HFFc6 (cell line): ENCODE results near the gene WHRN. TPM values are rescaled to one million over a fixed set of nuclear protein-coding genes. Genes with fewer than 3 reads are reported as not detected.

Experiments used
- DNase-seq: peaks from one replicate; pipeline ENCODE4 v3.0.0-alpha.2; 2018
- H3K27ac Mint-ChIP-seq: 2 replicates; pipeline ENCODE4 v1.8.0; 2020; ENCODE audit warnings: mild to moderate bottlenecking, mixed read lengths
- H3K27me3 Mint-ChIP-seq: 2 replicates; pipeline ENCODE4 v1.8.0; 2021; ENCODE audit warnings: mild to moderate bottlenecking, moderate library complexity, mixed read lengths; ENCODE audit not compliant: insufficient read depth
- H3K36me3 Mint-ChIP-seq: 2 replicates; pipeline ENCODE4 v1.8.0; 2021; ENCODE audit warnings: low read depth, mixed read lengths
- H3K4me1 Mint-ChIP-seq: 2 replicates; pipeline ENCODE4 v1.8.0; 2020; ENCODE audit warnings: low read depth, mixed read lengths
- H3K4me3 Mint-ChIP-seq: 2 replicates; pipeline ENCODE4 v1.8.0; 2020; ENCODE audit warnings: mild to moderate bottlenecking, moderate library complexity, mixed read lengths
- H3K9me3 Mint-ChIP-seq: 2 replicates; pipeline ENCODE4 v1.8.0; 2020; ENCODE audit warnings: mild to moderate bottlenecking, mixed read lengths
- total RNA-seq, 6 experiments: library from RNA; stranded (reverse); fragmentation: NEBNext Ultra II Directional; extraction: Animal tissue kit (Norgen Biotek cat#: 25700); gene quantifications; 2 replicates in 1 of 6; 3 replicates in 5 of 6; pipeline ENCODE4 v1.2.3, GENCODE V29; 2021
- TF ChIP-seq, protein P1 (sequence below): fragments of 200-600 bp; sonication (generic); IDR thresholded peaks from 2 replicates; pipeline ENCODE4 v1.5.0; 2021; ENCODE audit warnings: antibody characterized with exemption, mild to moderate bottlenecking

WHRN gene
- total RNA-seq, 6 experiments from 2014 or later, result 3.0 to 4.8 (median 3.6) TPM

DNA sequence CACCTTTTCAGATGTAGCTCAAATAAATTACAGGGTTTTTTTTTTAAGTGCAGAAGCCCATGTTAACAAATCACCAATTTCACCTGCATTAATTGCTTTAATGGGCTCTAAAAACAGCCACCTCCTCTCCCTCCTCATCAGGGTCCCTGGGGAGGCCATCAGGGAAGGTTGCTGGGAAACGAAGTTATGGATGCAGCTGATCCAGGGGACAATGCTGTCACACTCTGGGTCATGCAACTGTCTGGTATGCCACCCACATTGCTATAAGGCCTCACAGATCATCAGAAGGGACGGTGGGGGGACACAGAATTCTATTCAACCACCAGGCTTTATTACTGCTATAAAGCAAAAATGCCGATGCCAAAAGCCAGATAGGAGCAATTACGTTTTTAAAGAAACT, 9.3 kb downstream of the WHRN start:
- H3K27ac Mint-ChIP-seq, result no peak overlapping the region
- no peaks in the 10 kb centered on the region for H3K4me1 Mint-ChIP-seq
- H3K36me3 Mint-ChIP-seq, result no peaks in the 10 kb centered on the region

DNA sequence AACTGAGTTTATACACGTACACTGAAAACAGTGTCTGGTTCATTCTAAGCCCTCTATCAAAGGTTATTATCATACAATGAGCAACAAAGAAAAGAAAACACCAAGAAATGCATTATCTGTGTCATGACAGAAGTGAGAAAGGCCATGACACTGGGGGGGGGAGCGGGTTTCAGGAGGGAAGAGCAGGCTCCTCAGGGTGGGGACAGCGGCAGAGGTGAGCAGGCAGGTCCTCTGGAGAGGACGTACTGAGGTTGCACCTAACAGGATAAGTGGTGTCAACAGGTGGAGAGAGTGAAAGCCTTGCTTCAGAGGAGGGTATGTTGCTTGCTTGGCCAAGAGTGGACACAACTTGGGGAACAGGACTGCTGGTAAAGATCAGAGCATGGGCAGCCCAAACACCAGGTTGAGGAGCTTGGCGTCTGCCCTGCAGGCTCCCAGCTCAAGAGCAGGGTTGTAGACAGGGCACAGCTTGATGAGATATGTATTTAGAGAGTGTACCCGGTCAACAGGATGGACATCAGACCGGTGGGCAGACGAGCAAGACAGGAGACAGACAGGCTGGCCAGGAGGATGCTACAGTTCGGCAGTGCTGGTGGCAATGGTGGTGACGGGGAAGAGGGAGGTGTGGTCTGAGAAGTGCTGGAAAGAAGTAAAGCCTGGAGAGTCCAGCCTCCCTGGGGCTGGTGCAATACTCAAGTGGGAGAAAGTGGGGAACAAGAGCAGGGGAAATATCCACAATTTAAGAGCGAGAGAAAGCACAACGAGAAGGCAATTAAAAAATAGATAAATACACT, 10.3 kb downstream of the WHRN start:
- peaks cover 13% of the 10 kb centered on the region for H3K27me3 Mint-ChIP-seq
- DNase-seq, result no peak
- no peak overlapping the region for H3K4me3 Mint-ChIP-seq
- no peaks in the 10 kb centered on the region for H3K9me3 Mint-ChIP-seq
- no peaks in the 10 kb centered on the region for H3K4me1 Mint-ChIP-seq
- TF ChIP-seq, protein P1, sequence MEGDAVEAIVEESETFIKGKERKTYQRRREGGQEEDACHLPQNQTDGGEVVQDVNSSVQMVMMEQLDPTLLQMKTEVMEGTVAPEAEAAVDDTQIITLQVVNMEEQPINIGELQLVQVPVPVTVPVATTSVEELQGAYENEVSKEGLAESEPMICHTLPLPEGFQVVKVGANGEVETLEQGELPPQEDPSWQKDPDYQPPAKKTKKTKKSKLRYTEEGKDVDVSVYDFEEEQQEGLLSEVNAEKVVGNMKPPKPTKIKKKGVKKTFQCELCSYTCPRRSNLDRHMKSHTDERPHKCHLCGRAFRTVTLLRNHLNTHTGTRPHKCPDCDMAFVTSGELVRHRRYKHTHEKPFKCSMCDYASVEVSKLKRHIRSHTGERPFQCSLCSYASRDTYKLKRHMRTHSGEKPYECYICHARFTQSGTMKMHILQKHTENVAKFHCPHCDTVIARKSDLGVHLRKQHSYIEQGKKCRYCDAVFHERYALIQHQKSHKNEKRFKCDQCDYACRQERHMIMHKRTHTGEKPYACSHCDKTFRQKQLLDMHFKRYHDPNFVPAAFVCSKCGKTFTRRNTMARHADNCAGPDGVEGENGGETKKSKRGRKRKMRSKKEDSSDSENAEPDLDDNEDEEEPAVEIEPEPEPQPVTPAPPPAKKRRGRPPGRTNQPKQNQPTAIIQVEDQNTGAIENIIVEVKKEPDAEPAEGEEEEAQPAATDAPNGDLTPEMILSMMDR, result no peak
- H3K36me3 Mint-ChIP-seq, result no peaks in the 10 kb centered on the region
- H3K27ac Mint-ChIP-seq, result no peak overlapping the region

More for the DNA sequence above, 9.3 kb downstream of the WHRN start:
- H3K4me3 Mint-ChIP-seq, result no peak overlapping the region
- TF ChIP-seq, protein P1, result no peak
- DNase-seq, result no peak
- H3K27me3 Mint-ChIP-seq, result peaks cover 13% of the 10 kb centered on the region
- H3K9me3 Mint-ChIP-seq, result no peaks in the 10 kb centered on the region

- Mint-ChIP-seq H3K27ac (no peak overlapping the region), H3K4me3 (no peak overlapping the region), H3K27me3 (peaks cover 13% of the 10 kb centered on the region), H3K9me3 (no peaks in the 10 kb centered on the region), H3K36me3 (no peaks in the 10 kb centered on the region), H3K4me1 (no peaks in the 10 kb centered on the region)
- no peak for DNase-seq
- TF ChIP-seq, protein P1, result no peak
These were observed 11.6 kb downstream of the WHRN start for GRCh38 chr9:114493521-114494184.

- H3K36me3 Mint-ChIP-seq, result no peaks in the 10 kb centered on the region
- DNase-seq, result no peak
- no peaks in the 10 kb centered on the region for H3K4me1 Mint-ChIP-seq
- H3K27me3 Mint-ChIP-seq, result peaks cover 13% of the 10 kb centered on the region
- no peaks in the 10 kb centered on the region for H3K9me3 Mint-ChIP-seq
- TF ChIP-seq, protein P1, result no peak
- no peak overlapping the region for H3K27ac Mint-ChIP-seq
- no peak overlapping the region for H3K4me3 Mint-ChIP-seq
These were observed 12.3 kb downstream of the WHRN start for GRCh38 chr9:114492991-114493390.

- no peaks in the 10 kb centered on the region for H3K9me3 Mint-ChIP-seq
- no peak for DNase-seq
- H3K4me1 Mint-ChIP-seq, result peaks cover 11% of the 10 kb centered on the region
- no peaks in the 10 kb centered on the region for H3K36me3 Mint-ChIP-seq
- no peak overlapping the region for H3K27ac Mint-ChIP-seq
- TF ChIP-seq, protein P1, result no peak
- H3K4me3 Mint-ChIP-seq, result no peak overlapping the region
- peaks cover 11% of the 10 kb centered on the region for H3K27me3 Mint-ChIP-seq
These were observed 13.8 kb downstream of the WHRN start for GRCh38 chr9:114491430-114492003.
